ENCODE measurements around the gene ACE.

DNA sequence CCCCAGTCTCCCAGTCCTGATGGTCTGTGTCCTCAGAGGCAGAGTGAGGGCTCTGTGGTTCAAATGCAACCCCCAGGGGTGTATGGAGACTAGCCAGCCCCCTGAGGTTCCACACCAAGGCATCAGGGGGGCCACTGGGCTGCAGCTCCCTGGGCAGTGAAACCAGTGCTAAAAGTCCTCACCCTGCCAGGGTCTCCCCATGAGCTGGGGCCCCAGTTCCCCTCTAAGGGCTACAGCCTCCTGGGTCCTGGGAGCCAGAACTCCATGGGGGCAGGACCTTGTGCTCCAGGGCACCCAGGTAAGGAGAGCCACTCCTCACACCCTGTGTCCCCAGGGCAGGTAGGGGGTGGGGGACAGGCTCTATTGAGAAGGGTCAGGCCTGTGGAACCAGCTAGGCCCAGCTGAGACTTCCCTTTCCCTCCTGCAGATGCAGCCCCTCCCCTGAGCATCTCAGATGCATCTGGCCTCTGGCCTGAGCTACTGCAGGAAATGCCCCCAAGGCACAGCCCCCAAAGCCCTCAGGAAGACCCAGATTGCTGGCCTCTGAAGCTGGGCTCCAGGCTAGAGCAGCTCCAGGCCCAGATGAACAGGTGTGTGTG lies 67.1 kb downstream of the ACE start:
- TF ChIP-seq, protein P1, sequence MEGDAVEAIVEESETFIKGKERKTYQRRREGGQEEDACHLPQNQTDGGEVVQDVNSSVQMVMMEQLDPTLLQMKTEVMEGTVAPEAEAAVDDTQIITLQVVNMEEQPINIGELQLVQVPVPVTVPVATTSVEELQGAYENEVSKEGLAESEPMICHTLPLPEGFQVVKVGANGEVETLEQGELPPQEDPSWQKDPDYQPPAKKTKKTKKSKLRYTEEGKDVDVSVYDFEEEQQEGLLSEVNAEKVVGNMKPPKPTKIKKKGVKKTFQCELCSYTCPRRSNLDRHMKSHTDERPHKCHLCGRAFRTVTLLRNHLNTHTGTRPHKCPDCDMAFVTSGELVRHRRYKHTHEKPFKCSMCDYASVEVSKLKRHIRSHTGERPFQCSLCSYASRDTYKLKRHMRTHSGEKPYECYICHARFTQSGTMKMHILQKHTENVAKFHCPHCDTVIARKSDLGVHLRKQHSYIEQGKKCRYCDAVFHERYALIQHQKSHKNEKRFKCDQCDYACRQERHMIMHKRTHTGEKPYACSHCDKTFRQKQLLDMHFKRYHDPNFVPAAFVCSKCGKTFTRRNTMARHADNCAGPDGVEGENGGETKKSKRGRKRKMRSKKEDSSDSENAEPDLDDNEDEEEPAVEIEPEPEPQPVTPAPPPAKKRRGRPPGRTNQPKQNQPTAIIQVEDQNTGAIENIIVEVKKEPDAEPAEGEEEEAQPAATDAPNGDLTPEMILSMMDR (conservative IDR thresholded peaks at IDR 0.05; ENCODE audit: low read depth, low read length), result no peak
- no peak for TF ChIP-seq EZH2phosphoT487 (IDR thresholded peaks at IDR 0.05; ENCODE audit: borderline replicate concordance, low read length)

Measured in PC-3 (cell line).